Measurements from ENCODE around the gene ARMC3.
"Not testable (repeated sequence)": the region's sequence is repeated elsewhere in the genome, so short reads cannot be mapped to it uniquely, and the experiment has no call there.

The ARMC3 gene

GRCh38 chr10:22911889-22912762 lies 15.7 kb upstream of the ARMC3 start:
- FAIRE-seq (no peak), DNase-seq (ENCODE audit: insufficient read length, low spot score) (no peak)
- no peak for TF ChIP-seq POLR2A (IDR thresholded peaks at IDR 0.05; ENCODE audit: low read depth, low read length)

DNA sequence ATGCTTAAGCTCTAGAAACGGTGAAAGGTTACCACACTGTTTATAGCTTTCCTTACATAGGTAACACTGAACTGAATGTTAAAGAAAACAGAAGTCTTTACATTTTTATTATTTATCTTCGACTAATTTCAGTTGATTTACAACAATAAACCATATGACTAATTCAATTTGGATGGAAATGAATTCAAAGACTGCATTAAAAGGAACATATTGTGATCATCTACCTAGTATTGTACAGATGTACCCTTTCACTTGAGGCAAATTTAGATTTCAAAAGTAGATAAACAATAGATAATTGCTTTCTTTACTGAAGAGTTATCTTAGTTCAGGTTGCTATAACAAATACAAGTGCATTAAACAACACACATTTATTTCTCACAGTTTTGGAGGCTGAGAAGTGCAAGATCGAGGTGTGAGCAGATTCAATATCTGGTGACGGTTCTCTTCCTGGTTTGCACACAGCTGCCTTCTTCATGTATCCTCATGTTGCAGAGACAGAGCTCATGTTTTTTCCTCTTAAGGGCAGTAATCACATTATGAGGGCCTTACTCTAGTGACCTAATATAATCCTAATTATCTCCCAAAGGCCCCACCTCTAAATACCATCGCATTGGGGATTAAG lies 15.0 kb upstream of the ARMC3 start:
- FAIRE-seq (no peak), DNase-seq (ENCODE audit: insufficient read length, low spot score) (no peak)
- no peak for TF ChIP-seq POLR2A (IDR thresholded peaks at IDR 0.05; ENCODE audit: low read depth, low read length)

- FAIRE-seq, result no peak
- no peak for DNase-seq (ENCODE audit: insufficient read length, low spot score)
- no peak for TF ChIP-seq POLR2A (IDR thresholded peaks at IDR 0.05; ENCODE audit: low read depth, low read length)
These were observed 14.3 kb upstream of the ARMC3 start for GRCh38 chr10:22913474-22914092.

- FAIRE-seq, result no peak
- DNase-seq (ENCODE audit: insufficient read length, low spot score), result no peak
- TF ChIP-seq POLR2A (IDR thresholded peaks at IDR 0.05; ENCODE audit: low read depth, low read length), result no peak
These were observed 12.5 kb upstream of the ARMC3 start for GRCh38 chr10:22915314-22915713.

DNA sequence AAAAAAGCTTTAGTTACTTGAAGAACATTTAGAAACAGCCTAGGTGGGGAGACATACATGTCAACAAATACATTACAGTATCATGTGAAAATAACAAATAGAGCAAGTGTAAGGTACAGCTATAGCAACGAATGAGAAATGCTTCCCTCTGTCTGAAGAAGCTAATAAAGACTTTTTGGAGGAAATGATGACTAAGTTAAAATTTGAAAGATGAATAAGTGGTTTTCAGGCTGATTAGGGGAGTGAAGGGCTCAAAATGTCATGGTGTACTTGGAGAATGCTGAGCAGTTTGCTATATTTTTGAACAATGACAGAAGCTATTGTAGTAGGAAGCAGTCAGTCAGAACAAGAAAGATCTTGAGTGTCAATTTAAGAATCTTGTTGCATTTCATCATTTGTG lies 2.8 kb upstream of the ARMC3 start:
- FAIRE-seq, result no peak
- no peak for DNase-seq (ENCODE audit: insufficient read length, low spot score)
- no peak for TF ChIP-seq POLR2A (IDR thresholded peaks at IDR 0.05; ENCODE audit: low read depth, low read length)

DNA sequence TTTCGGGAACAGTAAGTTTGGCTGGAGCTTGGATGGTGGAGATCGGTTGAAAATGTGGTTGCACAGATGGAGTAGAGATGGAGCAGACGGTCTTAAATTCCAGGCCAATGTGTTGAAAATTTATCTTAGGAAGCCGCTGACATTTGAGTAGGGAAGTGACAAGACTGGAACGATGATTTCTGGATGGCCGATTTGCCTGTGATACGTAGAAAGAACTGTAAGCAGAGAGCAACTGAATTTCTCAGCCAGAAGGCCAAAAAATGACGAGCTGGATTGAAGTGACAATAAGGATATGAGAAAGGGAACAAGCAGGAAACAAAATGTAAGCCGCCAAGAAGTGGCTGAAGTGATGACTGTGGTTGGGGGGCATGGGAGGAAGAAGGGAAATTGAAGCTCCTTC lies 687 bp upstream of the ARMC3 start:
- FAIRE-seq (no peak), DNase-seq (ENCODE audit: insufficient read length, low spot score) (no peak)
- no peak for TF ChIP-seq POLR2A (IDR thresholded peaks at IDR 0.05; ENCODE audit: low read depth, low read length)

GRCh38 chr10:22929053-22929452 lies 1.2 kb downstream of the ARMC3 start:
- DNase-seq (ENCODE audit: insufficient read length, low spot score); FAIRE-seq: not testable (repeated sequence)

GRCh38 chr10:22931948-22932347 lies 4.1 kb downstream of the ARMC3 start:
- FAIRE-seq, result no peak
- no peak for DNase-seq (ENCODE audit: insufficient read length, low spot score)
- TF ChIP-seq POLR2A (IDR thresholded peaks at IDR 0.05; ENCODE audit: low read depth, low read length), result no peak

DNA sequence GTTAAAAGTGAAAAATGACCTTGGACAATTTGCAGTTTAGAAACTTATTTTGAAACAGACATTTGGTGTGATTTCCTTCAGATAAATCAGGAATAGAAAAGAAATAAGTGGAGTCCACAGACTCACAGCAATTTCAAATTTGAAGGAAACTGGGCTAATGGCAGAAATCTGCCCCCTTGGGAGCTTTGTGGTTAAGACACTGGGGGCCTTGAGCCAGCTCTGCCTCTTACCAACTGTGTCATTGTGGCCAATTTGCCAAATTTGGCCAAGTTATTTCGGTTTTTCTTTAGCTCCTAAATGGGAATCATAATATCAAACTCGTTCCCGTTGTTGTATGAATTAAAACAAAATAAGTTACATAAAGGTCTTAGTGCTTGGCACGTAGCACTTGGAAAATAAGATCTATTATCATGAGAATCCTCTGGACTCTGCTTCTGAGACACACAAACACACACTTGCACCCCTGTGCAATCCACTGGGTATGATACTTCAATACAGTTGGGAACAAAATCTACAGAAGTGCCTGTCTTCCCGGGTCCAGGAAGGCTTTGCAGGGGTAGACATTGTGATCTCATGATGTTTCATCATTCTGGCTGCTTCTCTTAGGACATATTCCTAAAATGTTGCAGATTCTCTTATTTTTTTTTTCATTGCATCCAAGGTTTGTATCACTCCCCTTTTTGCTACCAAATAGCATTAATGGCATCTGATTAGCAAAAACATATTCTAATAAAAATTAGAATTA lies 4.9 kb downstream of the ARMC3 start:
- TF ChIP-seq POLR2A (IDR thresholded peaks at IDR 0.05; ENCODE audit: low read depth, low read length), result no peak

DNA sequence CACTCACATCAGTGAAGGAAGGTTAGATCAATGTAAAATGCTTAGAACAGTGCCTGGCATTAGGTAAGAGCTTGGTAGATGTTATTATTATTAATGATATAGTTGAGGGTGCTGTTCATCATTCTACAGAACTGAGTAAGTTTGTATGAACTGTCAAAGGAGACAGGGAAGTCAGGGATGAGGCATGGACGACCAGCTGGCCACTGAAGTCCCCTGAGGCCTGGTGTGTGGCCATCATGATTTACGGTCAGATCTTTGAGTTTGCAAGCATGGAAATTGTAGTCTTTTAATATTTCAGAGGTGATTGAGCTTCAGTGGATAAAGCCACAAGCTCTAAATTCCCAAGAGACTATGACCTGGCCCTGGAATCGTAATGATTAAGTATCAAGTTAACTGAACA lies 6.9 kb downstream of the ARMC3 start:
- DNase-seq (ENCODE audit: insufficient read length, low spot score) (no peak), FAIRE-seq (no peak)
- no peak for TF ChIP-seq POLR2A (IDR thresholded peaks at IDR 0.05; ENCODE audit: low read depth, low read length)

More for the DNA sequence above, 4.9 kb downstream of the ARMC3 start:
- FAIRE-seq (no peak), DNase-seq (ENCODE audit: insufficient read length, low spot score) (no peak)

DNA sequence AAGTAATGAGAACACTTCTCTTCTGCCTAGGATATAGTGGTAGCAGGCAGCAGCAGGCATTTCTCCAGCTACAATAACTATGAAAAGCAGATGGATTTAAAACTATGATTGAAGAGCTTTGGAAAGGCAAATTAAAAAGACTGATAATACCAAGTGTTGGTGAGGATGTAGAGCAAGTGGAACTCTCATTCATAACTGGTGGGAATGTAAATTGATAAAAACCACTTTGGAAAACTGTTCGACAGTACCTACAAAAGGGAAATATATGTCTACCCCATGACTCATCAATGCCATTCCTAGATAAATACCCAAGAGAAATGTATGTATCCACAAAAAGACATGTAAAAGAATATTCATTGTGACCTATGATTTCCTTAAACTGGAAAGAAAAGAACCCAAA lies 14.6 kb downstream of the ARMC3 start:
- DNase-seq (ENCODE audit: insufficient read length, low spot score), result no peak
- TF ChIP-seq POLR2A (IDR thresholded peaks at IDR 0.05; ENCODE audit: low read depth, low read length), result no peak
- no peak for FAIRE-seq

DNA sequence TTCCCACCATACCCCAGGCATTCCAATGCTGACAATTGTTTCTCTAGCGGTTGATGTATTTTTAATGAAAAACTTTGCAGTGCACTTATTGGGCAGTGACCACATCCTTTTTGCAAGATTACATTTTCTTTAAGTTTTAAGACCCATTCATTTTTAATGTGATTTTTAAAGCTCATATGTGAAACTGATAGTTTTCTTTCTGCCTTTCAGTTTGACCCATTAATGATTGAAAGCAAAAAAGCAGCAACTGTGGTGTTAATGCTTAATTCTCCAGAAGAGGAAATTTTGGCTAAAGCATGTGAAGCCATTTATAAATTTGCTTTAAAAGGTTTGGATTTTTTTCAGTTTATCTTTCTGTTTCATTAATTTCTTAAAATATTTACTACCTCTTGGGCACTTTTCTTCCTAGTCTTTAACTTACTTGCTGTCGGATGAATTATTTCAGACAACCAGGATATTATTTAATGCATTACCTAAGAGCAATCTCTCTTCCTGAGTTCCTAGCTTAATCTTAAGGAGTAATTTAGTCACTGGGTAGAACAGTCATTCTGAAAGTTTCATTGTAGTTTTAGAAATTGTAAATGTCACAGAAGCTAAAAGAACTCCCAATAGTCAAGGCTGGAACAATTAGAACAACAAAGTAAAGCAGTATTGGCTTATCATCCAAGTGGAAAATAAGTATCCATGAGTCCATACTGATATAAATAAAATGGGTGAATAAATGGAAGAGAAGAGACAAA lies 18.3 kb downstream of the ARMC3 start:
- no peak for TF ChIP-seq POLR2A (IDR thresholded peaks at IDR 0.05; ENCODE audit: low read depth, low read length)
- FAIRE-seq, result no peak
- DNase-seq (ENCODE audit: insufficient read length, low spot score), result no peak

- TF ChIP-seq POLR2A (IDR thresholded peaks at IDR 0.05; ENCODE audit: low read depth, low read length), result no peak
- DNase-seq (ENCODE audit: insufficient read length, low spot score) (no peak), FAIRE-seq (no peak)
These were observed 27.1 kb downstream of the ARMC3 start for GRCh38 chr10:22954970-22955369.
